IgD-negative memory B cell (primary cell): ENCODE data around the gene LEUTX. TPM values are rescaled to one million over a fixed set of nuclear protein-coding genes. Genes with fewer than 3 reads are reported as not detected.

ENCODE experiments used
- H3K27ac Mint-ChIP-seq, 3 donors: one replicate each; pipeline ENCODE4 v1.8.0; 2020 to 2022; ENCODE audit warnings: mild to moderate bottlenecking in 3 of 3, mixed read lengths in 3 of 3, moderate library complexity in 1 of 3
- H3K27me3 Mint-ChIP-seq: one replicate; pipeline ENCODE4 v1.8.0; 2021; ENCODE audit warnings: mixed read lengths
- H3K36me3 Mint-ChIP-seq: one replicate; pipeline ENCODE4 v1.8.0; 2020; ENCODE audit warnings: mild to moderate bottlenecking, mixed read lengths
- H3K4me1 Mint-ChIP-seq, 3 donors: one replicate each; pipeline ENCODE4 v1.8.0; 2020 to 2022; ENCODE audit warnings: mixed read lengths in 3 of 3, mild to moderate bottlenecking in 1 of 3
- H3K4me3 Mint-ChIP-seq, 4 donors: one replicate each; pipeline ENCODE4 v1.8.0; 2020 to 2022; ENCODE audit warnings: mild to moderate bottlenecking in 4 of 4, mixed read lengths in 4 of 4, moderate library complexity in 3 of 4
- H3K9me3 Mint-ChIP-seq, 3 donors: one replicate each; pipeline ENCODE4 v1.8.0; 2020 to 2021; ENCODE audit warnings: mixed read lengths in 3 of 3, mild to moderate bottlenecking in 1 of 3
- polyA plus RNA-seq: library from polyadenylated mRNA; unstranded; fragments of 300-500 nt; fragmentation: Illumina TruSeq; gene quantifications from one replicate; pipeline ENCODE4 v1.2.3, GENCODE V29; 2021

LEUTX gene, protein sequence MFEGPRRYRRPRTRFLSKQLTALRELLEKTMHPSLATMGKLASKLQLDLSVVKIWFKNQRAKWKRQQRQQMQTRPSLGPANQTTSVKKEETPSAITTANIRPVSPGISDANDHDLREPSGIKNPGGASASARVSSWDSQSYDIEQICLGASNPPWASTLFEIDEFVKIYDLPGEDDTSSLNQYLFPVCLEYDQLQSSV
- not detected for polyA plus RNA-seq

DNA sequence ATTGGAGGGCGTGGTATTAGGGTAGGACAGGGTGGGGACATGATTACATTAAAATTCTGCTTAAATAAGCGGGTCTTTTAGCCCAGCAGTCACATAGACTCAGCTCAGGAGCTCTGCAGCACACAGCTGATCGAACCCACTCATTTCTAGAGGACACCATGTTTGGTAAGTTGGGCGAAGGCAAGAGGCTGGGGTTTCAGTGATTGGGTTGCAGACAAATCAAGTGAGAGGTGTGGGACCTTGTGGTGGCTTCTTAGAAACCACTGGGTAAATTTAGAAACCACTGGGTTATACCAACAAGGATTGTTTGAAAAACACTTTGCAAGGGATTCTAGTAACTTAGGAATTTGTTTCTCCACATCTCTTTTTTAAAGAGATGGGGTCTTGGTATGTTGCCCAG, at the start of gene LEUTX:
LEUTX (plus strand) TSS at position 92 of the 400 bp plus-strand sequence; CDS start at position 159, 67 bp downstream.
- no peak within 1 kb of the TSS for H3K27ac Mint-ChIP-seq
- H3K4me1 Mint-ChIP-seq: no peaks in the 10 kb centered on the region
- peaks cover 12% of the 10 kb centered on the region for H3K27me3 Mint-ChIP-seq
- no peaks in the 10 kb centered on the region for H3K36me3 Mint-ChIP-seq
- no peak within 1 kb of the TSS for H3K4me3 Mint-ChIP-seq
- peaks cover 0 to 2% (median 0%) of the 10 kb centered on the region in 3 donors for H3K9me3 Mint-ChIP-seq

DNA sequence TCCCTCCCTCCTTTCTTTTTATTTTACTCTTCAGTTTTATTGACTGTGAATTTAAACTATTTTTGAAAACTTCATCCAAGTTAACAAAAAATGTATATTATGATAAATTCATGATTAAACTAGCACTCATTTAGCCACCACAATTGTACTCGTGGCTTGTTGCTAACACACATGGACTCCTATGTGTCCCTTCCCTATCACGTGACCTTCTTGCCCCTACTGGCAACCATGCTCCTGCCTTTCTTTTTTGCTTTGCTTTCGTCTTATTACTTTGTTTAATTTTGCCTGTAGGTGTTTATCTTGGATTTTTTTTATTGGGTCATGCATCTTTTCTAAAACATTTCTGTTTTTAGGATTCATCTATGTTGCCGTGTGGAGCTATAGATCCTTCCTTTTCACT, 49.1 kb upstream of the LEUTX start:
- no peaks in the 10 kb centered on the region for H3K36me3 Mint-ChIP-seq
- H3K27ac Mint-ChIP-seq: no peak overlapping the region
- no peak overlapping the region for H3K4me3 Mint-ChIP-seq
- peaks cover 0 to 3% (median 0%) of the 10 kb centered on the region in 3 donors for H3K4me1 Mint-ChIP-seq
- peaks cover 0 to 2% (median under 1%) of the 10 kb centered on the region in 3 donors for H3K9me3 Mint-ChIP-seq
- H3K27me3 Mint-ChIP-seq: peaks cover 20% of the 10 kb centered on the region

DNA sequence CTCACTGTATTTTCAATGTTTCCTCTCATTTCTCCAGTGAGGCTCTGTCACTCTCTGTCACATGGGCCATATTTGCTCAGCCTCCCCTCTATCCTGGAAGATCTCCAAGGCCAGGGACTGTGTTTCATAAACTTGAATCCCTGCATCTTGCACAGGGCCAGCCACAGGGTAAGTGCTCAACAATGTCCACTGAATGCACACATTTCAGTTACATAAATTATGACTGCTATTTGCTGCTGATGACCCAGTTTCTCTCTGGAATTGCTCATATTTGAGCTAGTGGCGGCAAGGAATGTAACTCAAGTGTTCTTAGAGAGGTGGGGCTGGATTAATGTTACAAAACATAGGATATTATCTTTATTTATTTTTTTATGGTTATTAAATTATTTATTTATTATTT, 47.0 kb upstream of the LEUTX start:
- Mint-ChIP-seq H3K27me3 (peaks cover 12% of the 10 kb centered on the region), H3K36me3 (no peaks in the 10 kb centered on the region), H3K27ac (no peak overlapping the region), H3K9me3 (peaks cover 0 to 1% (median 0%) of the 10 kb centered on the region in 3 donors), H3K4me1 (peaks cover 0 to 1% (median 0%) of the 10 kb centered on the region in 3 donors), H3K4me3 (no peak overlapping the region)

DNA sequence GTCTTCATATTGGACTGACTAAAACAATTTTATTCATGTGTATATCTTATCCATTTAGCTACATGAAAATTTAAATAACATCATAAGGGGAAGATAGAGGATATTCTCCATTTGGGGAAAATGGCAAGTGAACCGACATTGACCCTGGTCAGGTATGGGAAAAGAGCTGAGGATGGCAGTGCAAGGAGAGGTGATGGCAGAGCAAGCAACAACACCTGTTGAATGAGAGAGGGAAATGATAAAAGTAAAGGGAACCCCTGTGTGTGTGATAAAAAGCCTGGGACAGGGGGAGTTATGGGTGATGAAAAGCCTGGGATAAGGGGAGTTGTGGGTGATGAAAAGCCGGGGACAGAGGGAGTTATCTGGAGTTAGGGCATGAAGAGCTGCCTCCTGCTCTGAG, 44.8 kb upstream of the LEUTX start:
- peaks cover 0 to 1% (median 0%) of the 10 kb centered on the region in 3 donors for H3K4me1 Mint-ChIP-seq
- no peaks in the 10 kb centered on the region for H3K36me3 Mint-ChIP-seq
- peaks cover 17% of the 10 kb centered on the region for H3K27me3 Mint-ChIP-seq
- H3K27ac Mint-ChIP-seq: no peak overlapping the region
- peaks cover 0 to 1% (median 0%) of the 10 kb centered on the region in 3 donors for H3K9me3 Mint-ChIP-seq
- H3K4me3 Mint-ChIP-seq: no peak overlapping the region

DNA sequence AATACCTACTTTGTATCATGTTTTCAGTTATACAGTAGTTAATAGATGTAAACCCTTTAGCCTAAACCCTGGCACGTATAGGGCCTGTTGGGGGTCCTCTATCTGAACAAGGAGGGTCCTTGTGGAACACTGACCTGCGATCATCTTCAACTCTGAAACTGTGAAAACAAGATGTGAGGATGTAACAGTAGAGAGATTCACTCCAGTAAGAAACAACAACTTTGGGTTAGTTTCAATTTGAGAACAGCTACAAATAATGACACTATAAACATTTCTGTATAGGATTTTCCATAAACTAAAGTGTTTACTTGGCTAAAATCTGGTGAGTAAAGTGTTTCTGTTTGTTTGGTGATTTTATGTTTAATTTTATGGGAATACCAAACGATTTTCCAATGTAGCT, 43.0 kb upstream of the LEUTX start:
- Mint-ChIP-seq H3K9me3 (peaks cover 0 to 1% (median 0%) of the 10 kb centered on the region in 3 donors), H3K27me3 (peaks cover 19% of the 10 kb centered on the region), H3K4me3 (no peak overlapping the region), H3K27ac (no peak overlapping the region), H3K4me1 (no peaks in the 10 kb centered on the region), H3K36me3 (no peaks in the 10 kb centered on the region)

DNA sequence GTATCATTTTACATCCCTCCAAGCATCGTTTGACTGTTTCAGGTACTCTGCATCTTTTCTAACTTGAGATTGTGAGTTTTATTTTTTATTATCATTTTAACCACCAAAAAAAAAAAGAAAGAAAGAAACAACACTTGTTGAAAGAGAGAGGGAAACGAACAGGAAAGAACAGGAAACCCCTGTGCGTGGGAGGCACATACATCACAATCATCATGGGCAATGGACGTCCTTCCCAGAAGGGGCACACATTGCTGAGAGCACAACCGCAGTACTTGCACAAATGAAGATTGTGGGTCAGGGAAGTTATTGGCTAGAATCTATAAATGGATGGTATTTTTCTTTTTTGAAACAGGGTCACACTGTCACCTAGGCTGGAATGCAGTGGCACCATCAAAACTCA, 42.6 kb upstream of the LEUTX start:
- H3K4me1 Mint-ChIP-seq: no peaks in the 10 kb centered on the region
- H3K9me3 Mint-ChIP-seq: peaks cover 0 to 1% (median under 1%) of the 10 kb centered on the region in 3 donors
- no peaks in the 10 kb centered on the region for H3K36me3 Mint-ChIP-seq
- no peak overlapping the region for H3K27ac Mint-ChIP-seq
- no peak overlapping the region for H3K4me3 Mint-ChIP-seq
- peaks cover 19% of the 10 kb centered on the region for H3K27me3 Mint-ChIP-seq

DNA sequence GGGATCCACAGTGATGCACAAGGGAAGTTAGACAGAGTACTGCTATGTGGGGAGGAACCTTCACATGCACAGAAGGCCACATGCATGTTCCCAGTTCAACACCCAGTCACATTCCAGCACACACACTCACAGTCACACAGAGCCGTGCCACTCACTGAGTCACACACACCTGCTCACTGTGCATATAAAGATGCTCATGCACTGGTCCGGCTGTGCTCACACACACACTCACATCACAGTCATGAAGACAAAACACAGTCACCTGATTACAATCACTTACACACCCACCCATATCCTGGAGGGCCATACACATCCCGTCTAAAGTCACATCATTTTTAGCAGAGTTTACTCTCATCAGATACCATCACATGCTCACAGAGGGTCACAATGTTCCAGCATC, 41.3 kb upstream of the LEUTX start:
- Mint-ChIP-seq H3K36me3 (no peaks in the 10 kb centered on the region), H3K4me3 (no peak overlapping the region), H3K27ac (no peak overlapping the region), H3K4me1 (no peaks in the 10 kb centered on the region), H3K27me3 (peaks cover 21% of the 10 kb centered on the region), H3K9me3 (peaks cover 0 to 4% (median 1%) of the 10 kb centered on the region in 3 donors)

GRCh38 chr19:39737891-39738290, 40.8 kb upstream of the LEUTX start, which contains the start of gene CLC:
Gene CLC, minus strand, starts transcription at chr19:39738029. Its CDS starts 77 bp downstream, at chr19:39737952.
- no peak within 1 kb of the TSS for H3K4me3 Mint-ChIP-seq
- peaks cover 0 to 4% (median 1%) of the 10 kb centered on the region in 3 donors for H3K9me3 Mint-ChIP-seq
- no peaks in the 10 kb centered on the region for H3K4me1 Mint-ChIP-seq
- no peaks in the 10 kb centered on the region for H3K36me3 Mint-ChIP-seq
- no peak within 1 kb of the TSS for H3K27ac Mint-ChIP-seq
- peaks cover 26% of the 10 kb centered on the region for H3K27me3 Mint-ChIP-seq

DNA sequence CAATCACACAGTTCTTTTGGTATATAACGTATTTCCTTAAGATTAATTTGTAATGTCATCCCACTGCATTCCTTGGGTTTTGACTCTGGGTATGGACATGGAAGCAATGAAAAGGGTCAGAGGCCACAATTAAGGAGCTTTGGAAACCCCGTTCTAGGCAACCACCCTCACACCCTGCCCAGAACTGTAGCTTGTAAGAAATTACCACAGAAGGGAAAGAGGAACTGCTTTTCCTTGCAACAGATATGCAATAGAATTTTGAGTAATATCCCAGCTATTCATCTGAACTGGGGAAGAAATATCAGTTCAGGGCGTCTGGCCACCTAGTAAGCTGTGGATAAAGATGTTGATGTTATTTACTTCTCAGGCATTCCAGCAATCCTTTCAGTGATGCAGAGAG, 39.8 kb upstream of the LEUTX start:
- H3K4me1 Mint-ChIP-seq: no peaks in the 10 kb centered on the region
- H3K27me3 Mint-ChIP-seq: peaks cover 29% of the 10 kb centered on the region
- no peak overlapping the region for H3K4me3 Mint-ChIP-seq
- no peaks in the 10 kb centered on the region for H3K36me3 Mint-ChIP-seq
- H3K27ac Mint-ChIP-seq: no peak overlapping the region
- H3K9me3 Mint-ChIP-seq: peaks cover 0 to 4% (median 1%) of the 10 kb centered on the region in 3 donors

DNA sequence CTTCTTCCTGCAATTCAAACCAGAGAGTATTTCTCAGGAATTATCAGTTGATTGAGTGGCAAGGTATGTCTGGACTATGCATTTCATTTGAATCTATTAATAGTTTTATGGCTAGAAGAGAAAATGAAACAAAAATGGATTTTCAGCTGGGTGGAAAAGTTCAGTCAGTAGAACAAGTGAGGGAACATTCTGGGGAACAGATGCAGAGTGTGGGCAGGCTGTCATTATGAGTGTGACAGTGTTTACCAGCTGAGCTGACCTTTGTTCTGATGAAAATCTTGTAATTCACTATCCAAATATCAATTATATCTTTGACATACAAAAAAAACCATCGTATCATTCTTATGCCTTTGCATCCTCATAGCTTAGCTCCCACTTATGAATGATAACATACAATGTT, 38.3 kb upstream of the LEUTX start:
- Mint-ChIP-seq H3K27me3 (peaks cover 27% of the 10 kb centered on the region), H3K4me3 (no peak overlapping the region), H3K27ac (no peak overlapping the region), H3K9me3 (peaks cover 0 to 4% (median 0%) of the 10 kb centered on the region in 3 donors), H3K36me3 (no peaks in the 10 kb centered on the region), H3K4me1 (no peaks in the 10 kb centered on the region)

DNA sequence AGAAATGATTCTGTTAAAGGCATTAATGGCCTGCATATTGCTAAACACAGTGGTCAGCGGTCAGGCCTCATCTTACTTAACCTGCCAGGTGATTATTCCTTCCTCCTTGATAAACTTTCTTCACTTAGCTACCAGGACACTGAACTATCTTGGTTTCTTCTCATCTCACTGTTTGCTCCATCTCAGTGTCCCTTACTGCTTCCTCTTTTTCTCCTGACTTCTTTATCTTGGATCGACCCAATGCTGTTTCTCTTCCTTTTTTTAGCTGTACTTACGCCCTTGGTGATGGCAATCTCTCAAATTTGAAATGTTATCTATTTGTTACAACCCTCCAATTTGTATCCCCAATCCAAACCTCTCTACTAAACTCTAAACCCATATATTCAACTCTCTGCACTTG, 33.0 kb upstream of the LEUTX start:
- Mint-ChIP-seq H3K27me3 (peaks cover 31% of the 10 kb centered on the region), H3K36me3 (peaks cover 2% of the 10 kb centered on the region), H3K9me3 (peaks cover 0 to 4% (median 0%) of the 10 kb centered on the region in 3 donors), H3K4me1 (peaks cover 0 to 2% (median 0%) of the 10 kb centered on the region in 3 donors), H3K27ac (no peak overlapping the region), H3K4me3 (peak overlapping the region in 1 of 4 donors; percentile 29)

- H3K27me3 Mint-ChIP-seq: peaks cover 36% of the 10 kb centered on the region
- H3K27ac Mint-ChIP-seq: no peak overlapping the region
- H3K36me3 Mint-ChIP-seq: peaks cover 2% of the 10 kb centered on the region
- H3K4me3 Mint-ChIP-seq: no peak overlapping the region
- H3K9me3 Mint-ChIP-seq: no peaks in the 10 kb centered on the region
- peaks cover 0 to 2% (median 0%) of the 10 kb centered on the region in 3 donors for H3K4me1 Mint-ChIP-seq
Measured at GRCh38 chr19:39746836-39747529, 31.7 kb upstream of the LEUTX start.

DNA sequence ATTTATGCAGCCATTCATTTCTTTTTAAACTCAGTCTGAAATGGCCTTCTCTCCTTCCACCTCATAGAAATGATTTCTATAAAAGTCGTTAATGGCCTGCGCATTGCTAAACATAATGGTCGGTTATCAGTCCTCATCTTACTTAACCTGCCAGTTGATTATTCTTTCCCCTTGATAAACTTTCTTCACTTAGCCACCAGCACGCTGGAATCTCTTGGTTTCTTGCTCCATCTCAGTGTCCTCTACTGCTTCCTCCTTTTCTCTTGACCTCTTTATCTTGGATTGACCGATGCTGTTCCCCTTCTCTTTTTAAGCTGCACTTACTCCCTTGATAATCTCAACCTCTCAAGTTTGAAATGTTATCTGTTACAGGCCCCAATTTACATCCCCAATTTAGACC, 28.7 kb upstream of the LEUTX start:
- Mint-ChIP-seq H3K9me3 (no peaks in the 10 kb centered on the region), H3K27me3 (peaks cover 23% of the 10 kb centered on the region)

GRCh38 chr19:39752390-39752789, 26.3 kb upstream of the LEUTX start:
- peaks cover 16% of the 10 kb centered on the region for H3K27me3 Mint-ChIP-seq
- H3K27ac Mint-ChIP-seq: no peak overlapping the region
- H3K4me3 Mint-ChIP-seq: no peak overlapping the region
- H3K4me1 Mint-ChIP-seq: no peaks in the 10 kb centered on the region
- no peaks in the 10 kb centered on the region for H3K9me3 Mint-ChIP-seq
- peaks cover 2% of the 10 kb centered on the region for H3K36me3 Mint-ChIP-seq

More for the DNA sequence above, 28.7 kb upstream of the LEUTX start:
- Mint-ChIP-seq H3K4me3 (no peak overlapping the region), H3K4me1 (peaks cover 0 to 2% (median 0%) of the 10 kb centered on the region in 3 donors), H3K36me3 (peaks cover 2% of the 10 kb centered on the region), H3K27ac (no peak overlapping the region)

- peaks cover 2% of the 10 kb centered on the region for H3K36me3 Mint-ChIP-seq
- no peak overlapping the region for H3K27ac Mint-ChIP-seq
- peaks cover 13% of the 10 kb centered on the region for H3K27me3 Mint-ChIP-seq
- H3K9me3 Mint-ChIP-seq: no peaks in the 10 kb centered on the region
- H3K4me3 Mint-ChIP-seq: no peak overlapping the region
- no peaks in the 10 kb centered on the region for H3K4me1 Mint-ChIP-seq
Measured at GRCh38 chr19:39752795-39753194, 25.9 kb upstream of the LEUTX start.

- no peak overlapping the region for H3K4me3 Mint-ChIP-seq
- no peaks in the 10 kb centered on the region for H3K9me3 Mint-ChIP-seq
- H3K27me3 Mint-ChIP-seq: peaks cover 17% of the 10 kb centered on the region
- H3K36me3 Mint-ChIP-seq: peaks cover 2% of the 10 kb centered on the region
- no peaks in the 10 kb centered on the region for H3K4me1 Mint-ChIP-seq
- H3K27ac Mint-ChIP-seq: no peak overlapping the region
Measured at GRCh38 chr19:39754544-39754943, 24.1 kb upstream of the LEUTX start.
